Medulla oblongata (tissue), 1 donor: Measurements from ENCODE around the gene CREB5.
A peak's percentile ranks its signal among the peaks of the same experiment; 100 is the strongest.

Source experiments
- DNase-seq: peaks from one replicate; pipeline ENCODE4 v3.0.0-alpha.2; 2015; ENCODE audit errors: extremely low spot score

Gene CREB5

GRCh38 chr7:28478656-28479055, 66.3 kb downstream of the CREB5 start:
- no peak for DNase-seq

GRCh38 chr7:28479507-28479947, 67.2 kb downstream of the CREB5 start:
- no peak for DNase-seq

GRCh38 chr7:28480595-28480994, 68.3 kb downstream of the CREB5 start:
- DNase-seq, result no peak

GRCh38 chr7:28481091-28481926, 69.0 kb downstream of the CREB5 start:
- no peak for DNase-seq

GRCh38 chr7:28483112-28483511, 70.8 kb downstream of the CREB5 start:
- no peak for DNase-seq

GRCh38 chr7:28483908-28484605, 71.7 kb downstream of the CREB5 start:
- no peak for DNase-seq

GRCh38 chr7:28484606-28484935, 72.3 kb downstream of the CREB5 start:
- DNase-seq, result no peak

- DNase-seq, result no peak
These were observed 75.2 kb downstream of the CREB5 start for GRCh38 chr7:28487487-28487886.

- DNase-seq, result no peak
These were observed 75.9 kb downstream of the CREB5 start for GRCh38 chr7:28488061-28488791.

- DNase-seq, result no peak
These were observed 78.5 kb downstream of the CREB5 start for GRCh38 chr7:28490831-28491230.

GRCh38 chr7:28493477-28493876, 81.2 kb downstream of the CREB5 start:
- DNase-seq, result no peak

GRCh38 chr7:28497009-28497408, 84.7 kb downstream of the CREB5 start:
- no peak for DNase-seq

GRCh38 chr7:28498636-28499035, 86.3 kb downstream of the CREB5 start:
- DNase-seq, result no peak

- no peak for DNase-seq
These were observed 87.8 kb downstream of the CREB5 start for GRCh38 chr7:28500138-28500537.

- no peak for DNase-seq
These were observed 90.1 kb downstream of the CREB5 start for GRCh38 chr7:28502408-28502807.

- DNase-seq, result no peak
These were observed 91.1 kb downstream of the CREB5 start for GRCh38 chr7:28503396-28503795.

GRCh38 chr7:28505014-28505413, 92.7 kb downstream of the CREB5 start:
- DNase-seq, result no peak

GRCh38 chr7:28505867-28506266, 93.5 kb downstream of the CREB5 start:
- DNase-seq, result no peak

- DNase-seq, result no peak
These were observed 95.4 kb downstream of the CREB5 start for GRCh38 chr7:28507525-28508282.

- peak; percentile 34 for DNase-seq
These were observed 97.1 kb downstream of the CREB5 start for GRCh38 chr7:28509251-28510025.

- DNase-seq, result no peak
These were observed 97.7 kb downstream of the CREB5 start for GRCh38 chr7:28510026-28510369.
